Activated naive CD4-positive, alpha-beta T cell treated with anti-CD3 and anti-CD28 coated beads for 36 hours (primary cell): ENCODE measurements around the gene SLC35E1. TPM values are rescaled to one million over a fixed set of nuclear protein-coding genes. Genes with fewer than 3 reads are reported as not detected.
"Not testable (repeated sequence)": the region's sequence is repeated elsewhere in the genome, so short reads cannot be mapped to it uniquely, and the experiment has no call there.

Source experiments
- CTCF ChIA-PET: fragments of 350-600 bp; sonication (Branson Sonifier 250); formaldehyde crosslinking; loops from one replicate; lab custom pipeline; 2021; ENCODE audit warnings: antibody characterized with exemption; lab: Charles Lee
- DNase-seq: peaks from one replicate; pipeline ENCODE4 v3.0.0-alpha.2; 2020
- H3K27ac Mint-ChIP-seq: one replicate; pipeline ENCODE4 v1.8.0; 2021; ENCODE audit warnings: mild to moderate bottlenecking, mixed read lengths
- H3K27me3 Mint-ChIP-seq: one replicate; pipeline ENCODE4 v1.8.0; 2021; ENCODE audit warnings: low read depth, mixed read lengths
- H3K36me3 Mint-ChIP-seq: one replicate; pipeline ENCODE4 v1.8.0; 2021; ENCODE audit warnings: low read depth, mixed read lengths
- H3K4me1 Mint-ChIP-seq: one replicate; pipeline ENCODE4 v1.8.0; 2021; ENCODE audit warnings: low read depth, mixed read lengths
- H3K4me3 Mint-ChIP-seq: one replicate; pipeline ENCODE4 v1.8.0; 2021; ENCODE audit warnings: mild to moderate bottlenecking, moderate library complexity, mixed read lengths
- H3K9me3 Mint-ChIP-seq: one replicate; pipeline ENCODE4 v1.8.0; 2021; ENCODE audit warnings: mixed read lengths
- intact Hi-C: fragments of 100-400 bp; cut with micrococcal nuclease; formaldehyde crosslinking; loops from one replicate; pipeline ENCODE4 v1.15.1; 2023
- total RNA-seq, 2 experiments: library from RNA; stranded (reverse); gene quantifications; one replicate each; pipeline ENCODE4 v1.2.3, GENCODE V29; 2021

Gene SLC35E1
- total RNA-seq, 2 experiments from 2014 or later: 21.7 to 22.1 TPM

DNA sequence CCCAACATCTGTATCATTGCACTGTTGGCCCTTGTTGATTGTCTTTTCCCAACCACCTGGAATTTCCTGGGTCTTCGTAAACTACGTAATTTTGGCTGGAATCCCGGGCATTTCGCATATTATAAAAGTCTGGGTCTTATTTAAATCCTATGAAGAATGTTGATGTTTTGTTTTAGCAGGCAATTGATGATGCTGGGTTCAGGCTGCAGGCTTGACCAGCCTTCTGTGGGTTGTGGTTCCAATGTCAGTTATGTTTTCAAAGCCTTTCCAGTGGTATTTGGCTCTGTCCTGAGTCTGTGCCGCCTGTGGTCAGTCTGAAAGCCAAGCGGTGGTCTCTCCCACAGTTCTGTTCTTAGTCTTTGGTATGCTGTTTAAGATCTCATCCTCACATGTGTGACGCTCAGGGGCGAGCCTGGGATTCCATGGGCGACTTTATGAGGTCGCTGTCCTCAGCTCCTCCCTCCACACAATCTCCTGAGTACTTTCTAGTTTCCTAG is 12.4 kb downstream of the SLC35E1 start:
- no peak for DNase-seq
- Mint-ChIP-seq H3K36me3 (peaks cover 29% of the 10 kb centered on the region), H3K4me3 (no peak overlapping the region), H3K4me1 (peaks cover under 1% of the 10 kb centered on the region), H3K27ac (no peak overlapping the region), H3K9me3 (no peaks in the 10 kb centered on the region), H3K27me3 (no peaks in the 10 kb centered on the region)
- CTCF ChIA-PET: no interaction called here
- intact Hi-C loops: no loop called here

DNA sequence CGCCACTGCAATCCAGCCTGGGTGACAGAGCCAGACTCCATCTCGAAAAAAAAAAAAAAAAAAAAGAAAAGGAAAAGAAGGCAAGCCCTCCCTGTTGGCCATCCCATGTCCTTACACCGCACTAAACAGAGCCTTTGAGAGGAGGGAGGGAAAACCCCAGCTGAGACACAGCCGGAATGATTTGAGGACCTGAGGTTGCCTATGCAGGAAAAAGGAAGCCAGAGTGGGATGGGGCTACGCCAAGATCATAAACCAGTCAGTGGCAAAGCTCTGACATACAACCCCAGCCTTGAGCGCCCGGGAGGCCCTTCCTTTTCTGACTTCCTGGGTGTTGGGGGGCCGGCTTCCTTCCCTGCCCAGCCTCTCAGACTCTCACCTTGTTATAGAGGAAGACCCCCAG is 17.4 kb downstream of the SLC35E1 start:
- Mint-ChIP-seq H3K27me3 (no peaks in the 10 kb centered on the region), H3K4me3 (no peak overlapping the region), H3K4me1 (no peaks in the 10 kb centered on the region), H3K9me3 (no peaks in the 10 kb centered on the region), H3K36me3 (peaks cover 14% of the 10 kb centered on the region), H3K27ac (no peak overlapping the region)
- no peak for DNase-seq
- CTCF ChIA-PET: no interaction called here
- intact Hi-C loops: no loop called here

DNA sequence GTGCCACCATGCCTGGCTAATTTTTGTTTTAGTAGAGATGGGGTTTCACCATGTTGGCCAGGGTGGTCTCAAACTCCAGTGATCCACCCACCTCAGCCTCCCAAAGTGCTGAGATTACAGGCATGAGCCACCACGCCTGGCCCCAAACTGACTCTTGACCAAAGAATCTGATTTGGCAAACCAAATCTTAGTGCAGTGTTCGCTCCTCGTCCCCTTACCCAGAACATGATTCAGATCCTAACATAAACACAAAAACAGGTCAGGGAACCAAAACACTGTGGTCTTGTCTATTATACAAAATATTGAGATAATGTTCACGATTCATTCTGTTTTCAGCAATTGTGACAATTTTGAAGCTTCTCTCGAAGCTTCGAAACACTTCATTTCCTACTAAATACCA is 20.3 kb downstream of the SLC35E1 start:
- CTCF ChIA-PET: interaction anchor here (0.6 kb wide), 1 partner anchor 517 kb away, joined by 3 read pairs; no protein-coding TSS in a partner anchor
- H3K27ac Mint-ChIP-seq, H3K4me3 Mint-ChIP-seq: not testable (repeated sequence)

DNA sequence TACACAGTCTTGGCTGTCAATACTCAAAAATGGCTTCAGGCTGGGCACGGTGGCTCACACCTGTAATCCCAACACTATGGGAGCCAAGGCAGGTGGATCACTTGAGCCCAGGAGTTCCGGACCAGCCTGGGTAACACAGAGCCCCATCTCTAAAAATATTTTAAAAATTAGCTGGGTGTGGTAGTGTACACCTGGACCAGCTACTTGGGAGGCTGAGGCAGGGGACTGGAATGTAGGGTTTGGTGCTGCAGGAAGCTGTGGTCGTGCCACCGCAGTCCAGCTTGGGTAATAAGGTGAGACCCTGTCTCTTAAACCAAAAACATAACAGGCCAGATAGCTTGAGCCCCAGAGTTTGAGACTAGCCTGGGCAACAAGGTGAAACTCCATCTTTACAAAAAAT is 23.3 kb downstream of the SLC35E1 start:
- no peak for DNase-seq
- CTCF ChIA-PET: no interaction called here
- Mint-ChIP-seq H3K9me3 (no peaks in the 10 kb centered on the region), H3K4me3 (no peak overlapping the region), H3K36me3 (peaks cover 14% of the 10 kb centered on the region), H3K27me3 (no peaks in the 10 kb centered on the region), H3K4me1 (peaks cover 17% of the 10 kb centered on the region), H3K27ac (no peak overlapping the region)
- intact Hi-C loops: no loop called here

More for the DNA sequence above, 20.3 kb downstream of the SLC35E1 start:
- H3K4me1 Mint-ChIP-seq, H3K27me3 Mint-ChIP-seq, H3K36me3 Mint-ChIP-seq, H3K9me3 Mint-ChIP-seq, intact Hi-C loops, DNase-seq: not testable (repeated sequence)

DNA sequence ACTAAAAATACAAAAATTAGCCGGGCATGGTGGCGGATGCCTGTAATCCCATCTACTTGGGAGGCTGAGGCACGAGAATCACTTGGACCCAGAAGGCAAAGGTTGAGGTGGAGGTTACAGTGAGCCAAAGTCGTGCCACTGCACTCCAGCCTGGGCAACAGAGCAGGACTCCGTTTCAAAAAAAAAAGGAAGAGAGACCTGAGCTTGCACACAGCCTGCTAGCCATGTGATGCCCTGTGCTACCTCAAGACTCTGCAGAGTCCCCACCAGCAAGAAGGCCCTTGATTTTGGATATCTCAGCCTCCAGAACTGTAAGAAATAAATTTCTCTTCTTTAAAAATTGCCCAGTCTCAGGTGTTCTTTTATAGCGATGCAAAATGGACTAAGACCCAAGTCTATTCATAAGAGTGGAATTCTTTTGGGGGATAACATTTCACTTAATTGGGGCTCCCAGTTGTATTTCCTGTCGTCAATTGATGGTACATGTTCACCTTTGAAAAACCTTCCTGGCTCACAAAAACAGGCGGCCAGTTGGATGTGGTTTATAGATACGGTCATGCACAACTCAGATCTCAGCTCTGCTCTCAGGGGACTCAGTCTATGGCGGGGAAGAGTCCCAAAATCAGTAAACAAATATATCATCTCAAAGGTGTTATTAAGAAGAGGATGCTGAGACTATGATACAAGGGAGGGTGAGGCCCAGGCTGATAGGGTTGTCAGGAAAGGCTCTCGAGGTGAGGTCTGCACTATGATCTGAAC is 27.6 kb downstream of the SLC35E1 start:
- DNase-seq: no peak
- CTCF ChIA-PET: no interaction called here
- Mint-ChIP-seq H3K27ac (peak overlapping the region; percentile 55), H3K36me3 (peaks cover 21% of the 10 kb centered on the region), H3K27me3 (no peaks in the 10 kb centered on the region), H3K9me3 (no peaks in the 10 kb centered on the region), H3K4me1 (peaks cover 45% of the 10 kb centered on the region), H3K4me3 (peak overlapping the region; percentile 42)
- intact Hi-C loops: no loop called here

DNA sequence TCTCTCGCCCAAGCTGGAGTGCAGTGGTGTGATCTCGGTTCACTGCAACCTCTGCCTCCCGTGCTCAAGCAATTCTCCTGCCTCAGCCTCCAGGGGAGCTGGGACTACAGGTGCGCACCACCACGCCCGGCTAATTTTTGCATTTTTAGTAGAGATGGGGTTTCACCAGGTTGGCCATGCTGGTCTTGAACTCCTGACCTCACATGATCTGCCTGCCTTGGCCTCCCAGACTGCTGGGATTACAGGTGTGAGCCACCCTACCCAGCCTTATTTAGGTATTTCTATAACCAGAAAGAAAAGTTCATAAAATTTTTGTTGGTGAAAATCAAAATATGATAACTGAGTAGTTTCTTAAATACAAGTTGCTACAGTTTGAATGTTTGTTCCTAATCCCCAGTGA is 28.5 kb downstream of the SLC35E1 start:
- CTCF ChIA-PET, H3K9me3 Mint-ChIP-seq, H3K27me3 Mint-ChIP-seq, DNase-seq: not testable (repeated sequence)
- peaks cover 27% of the 10 kb centered on the region for H3K36me3 Mint-ChIP-seq
- H3K4me3 Mint-ChIP-seq: peak overlapping the region; percentile 95
- intact Hi-C loops: loop anchor here (2.0 kb wide), 1 partner anchor 23 kb away; no protein-coding TSS in a partner anchor
- H3K27ac Mint-ChIP-seq: peak overlapping the region; percentile 92
- peaks cover 51% of the 10 kb centered on the region for H3K4me1 Mint-ChIP-seq

DNA sequence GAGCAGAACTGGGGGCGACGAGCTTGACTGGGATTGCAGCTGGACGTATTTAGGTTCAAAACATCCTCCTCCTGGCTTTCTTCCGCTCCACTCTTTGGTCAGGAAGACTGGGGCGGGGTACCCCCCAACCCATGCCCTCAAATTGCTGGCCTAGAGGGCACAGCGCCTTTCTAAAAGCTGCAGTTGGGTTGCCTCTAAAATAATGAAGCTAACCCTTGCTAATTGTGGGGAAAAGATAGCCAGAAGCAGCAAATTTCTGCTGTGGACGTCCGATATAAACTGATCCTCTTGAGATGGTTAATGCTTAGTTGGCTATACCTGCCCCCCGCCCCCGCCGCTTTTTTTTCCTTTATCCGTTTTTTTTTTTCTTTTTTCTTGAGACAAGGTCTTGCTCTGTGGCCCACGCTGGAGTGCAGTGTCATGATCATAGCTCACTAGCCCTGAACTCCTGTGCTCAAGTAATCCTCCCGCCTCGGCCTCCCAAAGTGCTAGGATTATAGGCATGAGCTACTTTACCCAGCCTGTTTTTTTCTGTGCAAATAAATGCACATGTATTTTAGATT is 29.2 kb downstream of the SLC35E1 start:
- Mint-ChIP-seq H3K4me1 (peaks cover 57% of the 10 kb centered on the region), H3K9me3 (no peaks in the 10 kb centered on the region), H3K27ac (peak overlapping the region; percentile 92), H3K36me3 (peaks cover 35% of the 10 kb centered on the region), H3K27me3 (no peaks in the 10 kb centered on the region), H3K4me3 (peak overlapping the region; percentile 95)
- intact Hi-C loops: loop anchor here (1.0 to 2.0 kb wide), 7 partner anchors 24 to 766 kb away; partner anchors contain the start of genes C19orf44, CALR3, DDA1 and KLF2
- no peak for DNase-seq
- CTCF ChIA-PET: interaction anchor here (0.5 to 0.8 kb wide), 3 partner anchors 69 to 166 kb away, joined by 3 to 7 read pairs (median 5); no protein-coding TSS in a partner anchor

DNA sequence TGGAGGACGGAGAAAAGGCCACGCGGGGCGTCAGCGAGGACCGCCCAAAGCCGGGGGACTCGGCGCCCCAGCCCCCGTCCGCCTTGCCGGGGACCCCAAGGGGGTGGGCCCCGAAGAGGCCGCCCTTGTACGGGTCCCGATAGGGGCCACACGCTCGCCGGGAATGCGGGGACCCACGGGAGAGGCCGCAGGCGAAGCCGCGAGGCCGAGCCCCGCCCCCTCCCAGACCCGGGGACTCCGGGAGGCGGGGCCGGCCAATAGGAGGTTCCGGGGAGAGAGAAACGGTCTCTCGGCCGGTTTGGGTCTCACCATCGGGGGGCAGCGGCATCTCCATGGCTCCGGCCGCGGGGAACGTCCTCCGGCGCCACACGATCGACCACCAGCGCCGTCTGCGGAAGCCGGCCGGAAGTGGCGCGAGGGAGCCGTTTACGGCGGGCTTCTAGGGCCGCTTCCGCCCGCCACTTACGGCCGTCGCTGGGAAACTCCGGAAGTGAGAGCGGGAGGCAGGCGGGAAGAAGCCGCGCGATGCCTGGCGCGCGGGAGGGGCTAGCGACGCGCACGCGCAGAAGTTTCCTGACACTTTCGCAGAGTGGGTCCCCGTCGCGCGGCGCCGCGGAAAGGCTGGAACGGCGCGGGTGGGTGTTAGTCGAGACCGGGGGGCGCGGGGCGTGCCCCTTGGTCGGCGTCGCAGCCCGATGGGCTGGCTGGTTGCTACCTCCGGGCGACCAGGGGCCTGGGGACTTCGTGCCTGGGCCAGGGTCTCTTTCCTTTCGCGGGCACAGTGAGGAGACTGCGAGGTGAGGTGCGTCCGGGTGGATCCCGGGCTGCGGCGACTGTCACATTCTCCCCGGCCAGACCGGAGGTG is 29.9 kb downstream of the SLC35E1 start, which contains the start of gene CHERP:
Gene CHERP (minus strand): TSS at position 393 of the 865 bp plus-strand sequence. CDS start 59 bp downstream, at position 334.
- CTCF ChIA-PET: no interaction called here
- Mint-ChIP-seq H3K9me3 (no peaks in the 10 kb centered on the region), H3K36me3 (peaks cover 40% of the 10 kb centered on the region), H3K27me3 (no peaks in the 10 kb centered on the region), H3K4me1 (peaks cover 63% of the 10 kb centered on the region), H3K4me3 (peak within 1 kb of the TSS; percentile 95), H3K27ac (peak within 1 kb of the TSS; percentile 92)
- peak; percentile 94 for DNase-seq
- intact Hi-C loops: loop anchor here (1.0 to 2.0 kb wide), 7 partner anchors 25 to 767 kb away; partner anchors contain the start of genes C19orf44, CALR3, DDA1 and KLF2

DNA sequence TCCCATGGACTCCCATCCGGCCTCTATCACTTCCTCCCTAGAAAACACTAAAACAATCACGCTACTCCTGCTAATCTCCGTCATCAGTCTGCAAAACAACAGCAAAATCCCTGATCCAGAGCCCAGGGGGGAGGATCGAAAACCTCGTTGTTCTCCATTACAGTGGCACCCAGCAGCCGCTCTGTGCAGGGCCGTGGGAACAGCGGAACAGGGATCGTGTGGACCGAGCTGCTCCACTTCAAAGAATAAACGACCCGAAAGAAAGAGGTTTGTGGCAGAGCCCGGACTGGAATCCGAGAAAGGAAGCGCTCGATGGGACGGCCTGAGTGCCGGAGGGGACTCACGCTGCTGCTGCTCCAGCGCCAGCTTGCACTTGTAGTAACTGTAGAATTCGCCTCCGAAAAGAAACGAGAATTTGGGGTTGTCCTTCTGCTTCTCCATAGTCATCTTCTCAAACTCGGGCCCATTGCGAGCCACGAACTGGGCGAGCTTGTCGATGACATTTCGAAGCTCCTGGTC is 30.6 kb downstream of the SLC35E1 start:
- CTCF ChIA-PET: interaction anchor here (1.2 kb wide), 1 partner anchor 78 kb away, joined by 3 read pairs; no protein-coding TSS in a partner anchor
- peak overlapping the region; percentile 78 for H3K27ac Mint-ChIP-seq
- intact Hi-C loops: loop anchor here (1.0 to 2.0 kb wide), 7 partner anchors 25 to 768 kb away; partner anchors contain the start of genes C19orf44, CALR3, DDA1 and KLF2
- peaks cover 43% of the 10 kb centered on the region for H3K36me3 Mint-ChIP-seq
- peaks cover 60% of the 10 kb centered on the region for H3K4me1 Mint-ChIP-seq
- H3K4me3 Mint-ChIP-seq: peak overlapping the region; percentile 95
- H3K9me3 Mint-ChIP-seq: no peaks in the 10 kb centered on the region
- no peaks in the 10 kb centered on the region for H3K27me3 Mint-ChIP-seq
- DNase-seq: peak; percentile 38

DNA sequence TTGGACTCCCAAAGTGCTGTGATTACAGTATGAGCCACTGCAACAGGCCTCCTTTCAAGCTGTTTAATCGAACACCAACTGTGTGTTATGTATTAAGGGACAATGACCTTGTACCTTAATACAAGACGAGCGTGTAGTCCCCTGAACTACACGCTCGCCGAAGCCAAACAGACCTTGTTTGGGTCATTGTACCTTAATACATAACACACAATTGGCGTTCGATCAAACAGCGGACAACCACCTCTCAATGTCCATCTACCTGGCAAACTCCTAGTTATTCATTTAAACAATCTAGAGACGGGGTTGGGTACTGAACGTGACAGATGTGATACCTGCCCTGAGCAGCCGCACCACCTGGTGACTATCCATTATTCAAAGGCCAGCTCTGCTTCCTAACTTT is 31.3 kb downstream of the SLC35E1 start:
- CTCF ChIA-PET: interaction anchor here (1.2 kb wide), 1 partner anchor 78 kb away, joined by 3 read pairs; no protein-coding TSS in a partner anchor
- no peak for DNase-seq
- no peaks in the 10 kb centered on the region for H3K27me3 Mint-ChIP-seq
- H3K36me3 Mint-ChIP-seq: peaks cover 46% of the 10 kb centered on the region
- peaks cover 60% of the 10 kb centered on the region for H3K4me1 Mint-ChIP-seq
- H3K4me3 Mint-ChIP-seq: peak overlapping the region; percentile 95
- no peaks in the 10 kb centered on the region for H3K9me3 Mint-ChIP-seq
- H3K27ac Mint-ChIP-seq: peak overlapping the region; percentile 78
- intact Hi-C loops: no loop called here

DNA sequence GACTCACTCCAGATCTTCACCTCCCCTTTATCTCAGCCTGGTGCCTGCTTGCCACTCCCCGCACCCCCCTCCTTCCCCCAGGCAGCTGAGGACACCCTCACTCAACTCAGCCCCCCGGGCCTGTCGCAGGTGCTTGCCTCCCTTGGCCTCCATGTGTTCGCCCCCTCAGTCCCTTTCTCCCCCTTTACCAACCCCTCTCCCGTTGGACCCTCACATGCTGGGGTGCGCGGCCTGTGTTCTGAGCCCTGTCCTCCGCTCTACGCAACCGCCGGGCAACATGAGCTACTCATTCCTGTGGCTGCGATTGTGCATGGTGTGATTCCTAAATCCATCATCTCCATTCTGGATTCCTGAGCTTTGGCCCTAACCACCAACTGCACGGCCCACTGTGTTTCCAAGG is 35.1 kb downstream of the SLC35E1 start:
- H3K27ac Mint-ChIP-seq: no peak overlapping the region
- peaks cover 40% of the 10 kb centered on the region for H3K36me3 Mint-ChIP-seq
- peaks cover 40% of the 10 kb centered on the region for H3K4me1 Mint-ChIP-seq
- no peak for DNase-seq
- intact Hi-C loops: no loop called here
- no peaks in the 10 kb centered on the region for H3K9me3 Mint-ChIP-seq
- H3K4me3 Mint-ChIP-seq: no peak overlapping the region
- CTCF ChIA-PET: no interaction called here
- no peaks in the 10 kb centered on the region for H3K27me3 Mint-ChIP-seq
